T-helper 17 cell (primary cell): Measurements from ENCODE around the gene GNAT1. TPM values are rescaled to one million over a fixed set of nuclear protein-coding genes. Genes with fewer than 3 reads are reported as not detected.

Experiments
- ATAC-seq: fragments of 150-1000 bp; cut with Tn5 transposase; 2 replicates; pipeline ENCODE4 v1.10.0; 2021; ENCODE audit warnings: mild to moderate bottlenecking, moderate library complexity
- DNase-seq, 3 donors: peaks; one replicate each; pipeline versions ENCODE4 v3.0.0 to v3.0.0-alpha.2; 2020 to 2021
- H3K9me3 ChIP-seq: one replicate; pipeline ENCODE4 v1.7.0; 2013; ENCODE audit warnings: low read length, mild to moderate bottlenecking; ENCODE audit not compliant: control insufficient read depth, poor library complexity, severe bottlenecking
- H3K27ac Mint-ChIP-seq: one replicate; pipeline ENCODE4 v1.8.0; 2022; ENCODE audit warnings: mild to moderate bottlenecking, moderate library complexity, mixed read lengths
- H3K27me3 Mint-ChIP-seq: one replicate; pipeline ENCODE4 v1.8.0; 2022; ENCODE audit warnings: mixed read lengths
- H3K36me3 Mint-ChIP-seq: one replicate; pipeline ENCODE4 v1.8.0; 2022; ENCODE audit warnings: low read depth, mixed read lengths
- H3K4me1 Mint-ChIP-seq: one replicate; pipeline ENCODE4 v1.8.0; 2022; ENCODE audit warnings: mild to moderate bottlenecking, mixed read lengths
- H3K4me3 Mint-ChIP-seq: one replicate; pipeline ENCODE4 v1.8.0; 2022; ENCODE audit warnings: mild to moderate bottlenecking, moderate library complexity, mixed read lengths
- total RNA-seq, 4 donors: library from RNA in 2 of 4; stranded (reverse) in 2 of 4; gene quantifications; one replicate each; pipeline ENCODE4 v1.2.3 and lab custom pipeline; 2022 to 2026

Gene GNAT1
- total RNA-seq, 2 donors from 2014 or later: 0.10 TPM; not detected in 1

DNA sequence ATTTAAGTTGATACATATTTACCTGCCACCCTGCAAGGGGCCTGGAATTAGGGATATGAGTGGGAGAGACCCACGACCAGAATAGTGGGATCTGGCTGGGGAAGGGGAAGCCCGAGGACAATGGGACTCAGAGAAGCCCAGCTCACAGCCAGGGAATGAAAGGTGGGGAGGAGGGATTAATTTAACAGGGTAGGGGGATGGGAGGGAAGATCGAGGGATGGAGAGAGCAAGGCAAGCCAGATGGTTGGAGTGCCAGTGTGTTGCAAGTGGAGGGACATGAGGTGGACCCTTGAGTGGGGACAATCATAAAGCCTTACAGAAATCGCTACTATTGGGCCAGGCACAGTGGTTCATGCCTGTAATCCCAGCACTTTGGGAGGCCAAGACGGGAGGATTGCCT is 40.2 kb downstream of the GNAT1 start:
- Mint-ChIP-seq H3K27ac (no peak overlapping the region), H3K4me1 (peaks cover 29% of the 10 kb centered on the region), H3K4me3 (no peak overlapping the region), H3K27me3 (no peaks in the 10 kb centered on the region), H3K36me3 (no peaks in the 10 kb centered on the region)
- no peaks in the 10 kb centered on the region for H3K9me3 ChIP-seq
- ATAC-seq (no peak), DNase-seq (no peak)

DNA sequence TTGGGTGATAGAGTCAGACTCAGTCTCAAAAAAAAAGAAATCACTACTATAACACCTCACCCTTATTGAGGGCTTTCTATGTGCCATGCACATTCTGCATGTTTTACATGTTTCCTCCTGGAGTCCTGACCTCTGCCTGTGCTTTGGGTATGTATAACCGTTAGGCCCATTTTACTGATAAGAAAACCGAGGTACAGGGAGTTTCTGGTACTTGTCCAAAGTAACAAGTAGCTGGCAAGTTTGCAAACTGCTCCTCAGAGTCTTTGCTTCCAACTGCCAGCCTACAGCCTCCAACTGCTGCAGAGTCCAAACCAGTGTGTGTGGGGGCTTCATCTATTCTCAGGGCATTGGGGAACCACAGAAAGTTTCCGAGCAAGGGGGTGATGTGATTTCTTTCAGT is 40.9 kb downstream of the GNAT1 start:
- peaks cover 29% of the 10 kb centered on the region for H3K4me1 Mint-ChIP-seq
- ATAC-seq (no peak), DNase-seq (no peak)
- no peak overlapping the region for H3K4me3 Mint-ChIP-seq
- peaks cover 6% of the 10 kb centered on the region for H3K36me3 Mint-ChIP-seq
- no peaks in the 10 kb centered on the region for H3K27me3 Mint-ChIP-seq
- H3K27ac Mint-ChIP-seq: no peak overlapping the region
- H3K9me3 ChIP-seq: no peaks in the 10 kb centered on the region

DNA sequence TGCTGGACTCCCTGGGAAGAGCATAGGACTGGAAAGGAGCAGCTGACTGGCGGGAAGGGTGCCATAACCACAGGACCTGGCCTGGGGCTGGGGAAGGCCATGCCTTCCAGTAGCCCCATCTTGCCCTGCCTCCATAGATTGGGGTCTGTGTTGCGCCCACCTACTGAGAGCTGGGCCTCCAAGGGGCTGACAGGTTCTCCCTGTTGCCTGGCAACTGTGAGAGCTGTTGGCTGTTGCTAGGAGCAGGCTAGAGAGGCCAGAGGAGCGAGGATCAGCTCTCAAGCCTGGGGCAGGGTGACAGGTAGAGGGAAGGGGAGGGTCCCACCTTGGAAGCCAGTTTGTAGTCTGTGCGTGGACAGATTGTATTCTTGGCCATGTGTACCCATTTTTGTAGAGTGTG is 41.8 kb downstream of the GNAT1 start:
- Mint-ChIP-seq H3K27me3 (no peaks in the 10 kb centered on the region), H3K4me3 (peak overlapping the region; percentile 52), H3K4me1 (peaks cover 25% of the 10 kb centered on the region), H3K27ac (peak overlapping the region; percentile 68), H3K36me3 (peaks cover 7% of the 10 kb centered on the region)
- ATAC-seq (no peak), DNase-seq (no peak)
- H3K9me3 ChIP-seq: no peaks in the 10 kb centered on the region

DNA sequence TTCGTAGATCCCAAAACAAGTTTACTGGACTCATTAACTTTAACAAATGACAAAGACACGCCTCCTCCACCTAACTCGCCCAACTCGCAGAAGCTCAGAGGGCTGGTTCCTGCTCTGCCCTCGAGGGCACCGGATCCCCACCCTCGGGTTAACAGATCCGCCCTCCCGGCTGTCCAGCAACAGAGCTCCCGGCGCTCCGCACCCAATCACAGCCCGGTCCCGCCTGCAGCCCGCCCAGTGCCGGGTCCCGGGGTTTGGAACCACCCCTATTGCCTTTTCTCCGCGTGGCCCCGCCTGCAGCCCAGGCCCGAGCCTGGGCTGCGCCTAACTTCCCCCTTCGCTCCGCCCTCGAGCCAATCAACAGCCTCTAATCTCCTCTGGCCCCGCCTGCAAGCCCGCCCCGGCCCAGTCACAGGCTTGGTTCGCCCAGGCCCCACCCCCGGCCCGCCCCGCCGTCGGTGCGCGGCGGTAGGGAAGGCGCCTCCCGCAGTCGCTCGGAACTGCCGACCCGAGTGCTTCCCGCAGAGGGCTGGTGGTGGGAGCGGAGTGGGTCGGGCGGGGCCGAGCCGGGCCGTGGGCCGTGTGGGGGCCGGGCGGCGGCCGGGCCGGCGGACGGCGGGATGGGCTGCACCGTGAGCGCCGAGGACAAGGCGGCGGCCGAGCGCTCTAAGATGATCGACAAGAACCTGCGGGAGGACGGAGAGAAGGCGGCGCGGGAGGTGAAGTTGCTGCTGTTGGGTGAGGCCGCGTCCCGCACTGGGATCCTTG is 44.5 kb downstream of the GNAT1 start, which contains the start of gene GNAI2:
TSS of gene GNAI2 (plus strand) at position 489 of the 768 bp plus-strand sequence. CDS start at position 621, 132 bp downstream.
- peaks cover 36% of the 10 kb centered on the region for H3K4me1 Mint-ChIP-seq
- DNase-seq: peak; percentile 97 to 99 (median 97)
- no peaks in the 10 kb centered on the region for H3K9me3 ChIP-seq
- H3K27me3 Mint-ChIP-seq: no peaks in the 10 kb centered on the region
- ATAC-seq: peak; percentile 91
- peak within 1 kb of the TSS; percentile 95 for H3K27ac Mint-ChIP-seq
- peaks cover 7% of the 10 kb centered on the region for H3K36me3 Mint-ChIP-seq
- peak within 1 kb of the TSS; percentile 99 for H3K4me3 Mint-ChIP-seq

DNA sequence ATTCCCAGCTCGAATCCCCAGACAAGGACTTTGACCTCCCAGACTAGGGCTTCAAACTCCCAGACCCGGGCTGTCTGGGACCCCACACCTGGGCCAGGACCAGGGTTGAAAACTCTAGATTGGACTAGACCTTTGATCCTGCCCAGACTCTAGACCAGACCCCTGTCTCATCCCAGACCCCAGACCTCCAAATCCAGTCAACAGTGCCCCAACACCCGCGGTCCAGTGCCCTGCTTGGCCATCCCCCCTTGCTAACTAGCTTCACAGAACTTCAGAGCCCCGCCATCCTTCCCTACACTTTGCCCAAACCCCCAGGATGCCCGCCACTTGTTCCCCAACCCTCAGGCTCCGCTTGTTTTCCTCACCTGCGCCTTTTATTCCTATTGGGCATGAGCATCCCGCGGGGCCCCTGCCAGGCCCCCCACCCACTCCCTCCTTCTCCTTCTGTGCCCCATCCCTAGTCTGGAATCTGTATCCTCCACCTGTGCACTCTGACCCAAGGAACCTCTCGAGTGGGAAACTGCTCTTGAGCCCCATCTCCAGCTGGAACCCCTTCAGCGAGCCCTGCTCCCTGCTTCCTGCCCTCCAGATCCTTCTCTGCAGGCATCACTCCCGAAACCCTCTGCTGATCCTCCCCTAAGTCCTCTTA is 45.2 kb downstream of the GNAT1 start:
- H3K27ac Mint-ChIP-seq: peak overlapping the region; percentile 95
- peaks cover 7% of the 10 kb centered on the region for H3K36me3 Mint-ChIP-seq
- no peaks in the 10 kb centered on the region for H3K9me3 ChIP-seq
- ATAC-seq (no peak), DNase-seq (no peak)
- peak overlapping the region; percentile 99 for H3K4me3 Mint-ChIP-seq
- no peaks in the 10 kb centered on the region for H3K27me3 Mint-ChIP-seq
- peaks cover 38% of the 10 kb centered on the region for H3K4me1 Mint-ChIP-seq

DNA sequence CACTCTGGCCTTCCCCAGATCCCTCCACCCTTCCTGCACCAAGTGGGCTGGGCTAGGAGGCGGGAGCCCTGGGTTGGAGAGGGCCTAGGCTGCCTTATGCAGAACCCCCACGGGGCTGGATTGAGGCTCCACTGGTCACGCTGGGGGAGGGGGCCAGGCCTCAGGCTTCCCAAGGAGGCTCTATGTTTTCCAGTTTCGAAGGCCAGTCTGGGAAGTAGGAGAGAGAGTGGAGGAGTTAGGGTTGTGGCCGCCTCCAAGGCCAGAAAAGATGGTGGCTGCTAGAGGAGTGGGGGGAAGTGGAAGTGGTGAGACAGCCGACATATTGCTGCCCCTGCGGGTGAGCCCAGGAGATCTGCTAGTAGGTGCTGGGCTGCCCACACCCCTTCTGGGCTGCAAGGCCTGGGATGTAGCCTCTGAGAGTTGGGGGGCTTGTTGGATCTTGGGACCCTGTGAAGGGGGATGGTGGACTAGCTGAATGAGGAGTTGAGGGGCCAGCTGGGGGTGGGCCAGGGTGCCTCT is 45.8 kb downstream of the GNAT1 start:
- DNase-seq (no peak), ATAC-seq (no peak)
- H3K27me3 Mint-ChIP-seq: no peaks in the 10 kb centered on the region
- H3K9me3 ChIP-seq: no peaks in the 10 kb centered on the region
- peak overlapping the region; percentile 95 for H3K27ac Mint-ChIP-seq
- peaks cover 7% of the 10 kb centered on the region for H3K36me3 Mint-ChIP-seq
- peak overlapping the region; percentile 99 for H3K4me3 Mint-ChIP-seq
- H3K4me1 Mint-ChIP-seq: peaks cover 42% of the 10 kb centered on the region

DNA sequence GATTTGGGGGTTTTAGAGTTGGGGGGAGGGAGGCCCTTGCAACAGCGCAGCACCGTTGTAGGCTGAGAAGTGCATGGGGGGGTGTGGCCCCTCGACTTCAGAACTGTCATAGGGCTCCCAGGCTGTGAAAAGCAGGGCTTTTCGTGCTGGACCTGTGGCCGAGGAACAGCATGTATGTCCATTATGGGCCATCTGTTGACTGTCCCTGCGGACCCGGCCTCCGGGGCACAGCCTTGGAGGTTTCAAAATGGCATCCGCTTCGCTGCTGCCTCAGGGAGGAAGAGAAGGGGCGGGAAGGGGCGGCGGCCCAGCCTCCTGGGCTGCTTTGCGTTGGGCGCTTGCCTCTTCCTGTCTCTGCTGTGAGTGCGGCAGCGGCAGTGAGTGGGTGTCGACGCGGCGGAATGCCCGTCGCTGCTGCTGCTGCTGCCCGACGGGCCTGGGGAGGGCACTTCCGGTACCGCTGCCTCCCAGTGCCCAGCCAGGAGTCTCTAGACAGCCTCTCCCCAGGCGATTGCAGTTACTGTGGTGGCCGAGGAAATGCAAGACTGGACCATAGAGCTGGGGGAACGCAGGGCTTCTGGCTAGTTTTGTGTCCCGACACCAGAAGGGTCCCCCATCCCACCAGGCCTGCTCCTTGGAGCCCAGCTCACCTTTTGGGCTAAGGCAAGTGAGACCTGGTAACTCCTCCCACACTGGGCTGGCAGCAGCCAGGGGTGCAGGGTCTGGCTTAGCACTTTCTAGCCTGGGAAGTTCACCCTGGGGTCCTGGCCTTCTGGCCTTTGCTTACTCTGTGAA is 46.5 kb downstream of the GNAT1 start:
- peaks cover 48% of the 10 kb centered on the region for H3K4me1 Mint-ChIP-seq
- peaks cover 7% of the 10 kb centered on the region for H3K36me3 Mint-ChIP-seq
- DNase-seq: peak; percentile 76 to 80 (median 78)
- H3K27me3 Mint-ChIP-seq: no peaks in the 10 kb centered on the region
- ATAC-seq: peak; percentile 54
- H3K4me3 Mint-ChIP-seq: peak overlapping the region; percentile 99
- H3K27ac Mint-ChIP-seq: peak overlapping the region; percentile 95
- H3K9me3 ChIP-seq: no peaks in the 10 kb centered on the region

DNA sequence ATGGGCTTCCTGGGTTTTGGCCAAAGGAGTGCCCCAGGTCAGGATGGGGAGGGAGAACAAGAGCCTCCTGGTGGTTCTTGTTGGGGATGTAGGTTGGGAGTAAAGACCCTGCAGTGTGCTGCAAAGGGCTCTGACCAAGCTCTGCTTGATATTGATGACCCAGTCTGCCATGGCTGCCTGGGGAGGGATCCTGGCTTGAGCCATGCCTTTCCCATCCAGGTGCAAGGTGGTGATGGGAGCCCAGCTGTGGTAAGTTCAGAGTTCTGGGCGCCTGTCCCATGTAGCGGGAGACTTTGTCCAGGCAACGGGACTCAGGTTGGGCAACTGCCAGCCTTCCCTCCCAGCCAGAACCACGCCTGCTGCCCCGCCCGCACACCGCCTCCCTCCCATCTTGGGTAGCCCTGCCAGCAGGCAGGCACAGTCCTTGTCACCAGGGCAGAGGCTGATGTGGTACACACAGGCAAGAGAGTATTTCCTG is 47.2 kb downstream of the GNAT1 start:
- ATAC-seq (no peak), DNase-seq (no peak)
- Mint-ChIP-seq H3K27ac (peak overlapping the region; percentile 95), H3K36me3 (peaks cover 7% of the 10 kb centered on the region), H3K4me1 (peaks cover 46% of the 10 kb centered on the region), H3K4me3 (peak overlapping the region; percentile 99), H3K27me3 (no peaks in the 10 kb centered on the region)
- no peaks in the 10 kb centered on the region for H3K9me3 ChIP-seq

DNA sequence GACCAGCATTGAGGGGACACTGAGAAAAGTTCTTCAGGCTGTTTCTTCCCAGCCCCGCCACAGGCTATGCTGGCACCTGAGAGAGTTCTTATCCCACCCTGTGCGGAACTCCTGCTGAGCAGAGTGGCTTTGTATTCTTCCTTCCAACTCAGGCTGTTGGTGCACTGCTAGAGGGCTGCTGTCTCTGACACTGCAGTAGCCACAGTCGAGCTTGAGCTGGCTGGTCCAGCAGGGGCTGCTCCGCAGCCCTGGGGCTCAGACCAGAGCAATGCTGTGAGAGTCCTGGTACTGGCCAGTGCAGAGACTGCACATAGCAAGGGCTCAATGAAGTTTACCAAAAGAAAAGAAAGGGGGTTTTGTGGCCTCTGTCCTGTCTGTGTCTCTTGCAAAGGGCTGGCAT is 48.2 kb downstream of the GNAT1 start:
- peak overlapping the region; percentile 95 for H3K27ac Mint-ChIP-seq
- H3K27me3 Mint-ChIP-seq: no peaks in the 10 kb centered on the region
- ATAC-seq: no peak
- peaks cover 53% of the 10 kb centered on the region for H3K4me1 Mint-ChIP-seq
- no peaks in the 10 kb centered on the region for H3K9me3 ChIP-seq
- H3K4me3 Mint-ChIP-seq: peak overlapping the region; percentile 99
- peaks cover 7% of the 10 kb centered on the region for H3K36me3 Mint-ChIP-seq
- no peak for DNase-seq

DNA sequence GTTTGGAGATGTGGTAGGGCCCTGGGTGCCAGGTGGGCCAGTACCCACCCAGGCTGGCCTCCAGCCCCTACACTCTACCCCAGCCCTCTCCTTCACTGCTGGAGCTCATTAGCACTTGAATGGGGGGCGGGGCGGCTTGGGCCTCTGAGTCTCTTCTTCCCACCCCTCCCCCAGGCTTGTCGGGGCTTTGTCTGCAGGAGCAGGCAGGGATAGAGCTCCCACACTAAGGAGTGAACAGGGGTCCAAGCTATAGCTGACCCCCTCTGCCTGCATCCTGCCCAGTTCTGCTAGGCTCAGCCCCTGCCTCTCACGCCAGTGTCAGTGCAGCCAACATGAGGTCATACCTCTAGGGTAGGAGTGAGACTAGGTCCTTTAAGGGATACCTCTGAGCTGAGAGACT is 49.8 kb downstream of the GNAT1 start:
- H3K9me3 ChIP-seq: no peaks in the 10 kb centered on the region
- DNase-seq: no peak
- no peak for ATAC-seq
- H3K4me3 Mint-ChIP-seq: peak overlapping the region; percentile 78
- H3K27me3 Mint-ChIP-seq: no peaks in the 10 kb centered on the region
- peaks cover 7% of the 10 kb centered on the region for H3K36me3 Mint-ChIP-seq
- peaks cover 57% of the 10 kb centered on the region for H3K4me1 Mint-ChIP-seq
- peak overlapping the region; percentile 95 for H3K27ac Mint-ChIP-seq

DNA sequence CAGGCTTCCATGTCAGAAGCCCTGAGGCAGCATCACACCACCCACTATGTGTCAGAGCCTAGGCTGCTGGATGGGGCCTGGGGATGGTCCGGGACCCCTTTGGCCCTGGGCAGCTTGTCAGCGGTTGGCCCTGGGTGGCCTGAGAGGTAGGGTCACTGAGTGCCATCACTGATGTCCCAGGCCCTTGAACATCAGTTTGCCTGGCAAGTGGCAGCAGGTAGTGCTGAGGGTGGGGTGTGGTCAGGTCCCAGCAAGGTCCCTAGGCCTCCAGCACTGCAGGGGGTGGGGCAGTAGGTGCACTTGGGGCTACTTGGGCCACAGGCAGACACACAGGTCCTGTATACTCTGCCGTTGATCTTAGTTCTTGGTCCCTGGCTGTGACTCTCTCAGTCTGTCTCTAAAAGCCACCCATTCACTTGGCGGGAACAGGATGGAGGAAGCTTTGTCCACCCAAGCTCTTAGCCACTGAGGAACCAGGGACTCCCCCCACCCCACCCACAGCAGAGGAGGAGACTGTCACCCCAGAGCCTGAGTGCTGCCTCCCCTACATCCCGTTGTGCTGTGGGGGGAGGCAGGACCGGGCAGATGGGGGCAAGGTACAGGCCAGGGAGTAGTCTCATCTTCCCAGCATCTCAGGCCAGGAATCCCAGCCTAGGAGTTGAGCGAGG is 50.4 kb downstream of the GNAT1 start:
- peak overlapping the region; percentile 78 for H3K4me3 Mint-ChIP-seq
- peak overlapping the region; percentile 95 for H3K27ac Mint-ChIP-seq
- no peak for DNase-seq
- no peak for ATAC-seq
- H3K4me1 Mint-ChIP-seq: peaks cover 63% of the 10 kb centered on the region
- no peaks in the 10 kb centered on the region for H3K9me3 ChIP-seq
- peaks cover 6% of the 10 kb centered on the region for H3K36me3 Mint-ChIP-seq
- H3K27me3 Mint-ChIP-seq: no peaks in the 10 kb centered on the region

DNA sequence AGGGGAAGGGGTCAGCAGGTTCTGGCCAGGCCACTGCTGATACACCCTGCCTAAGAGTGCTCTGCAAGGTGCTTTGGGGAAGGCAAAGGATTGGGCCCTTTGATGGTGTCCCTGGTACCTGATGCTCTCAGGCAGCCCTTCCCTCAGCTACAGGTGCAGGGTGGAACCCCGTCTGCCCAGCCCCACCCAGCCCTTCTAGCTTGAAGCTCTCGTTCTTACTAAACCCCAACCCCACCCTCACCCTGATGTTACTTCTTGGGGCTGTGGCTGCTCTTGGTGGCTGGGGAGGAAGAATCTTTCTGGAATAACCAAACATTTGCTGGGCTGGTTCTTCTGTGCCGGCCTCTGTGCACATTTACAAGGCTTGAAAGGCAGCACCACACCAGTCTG is 51.0 kb downstream of the GNAT1 start:
- no peak for DNase-seq
- peaks cover 65% of the 10 kb centered on the region for H3K4me1 Mint-ChIP-seq
- no peak for ATAC-seq
- H3K27me3 Mint-ChIP-seq: no peaks in the 10 kb centered on the region
- peak overlapping the region; percentile 85 for H3K4me3 Mint-ChIP-seq
- no peaks in the 10 kb centered on the region for H3K9me3 ChIP-seq
- H3K27ac Mint-ChIP-seq: peak overlapping the region; percentile 95
- peaks cover under 1% of the 10 kb centered on the region for H3K36me3 Mint-ChIP-seq
